Keratinocyte (primary cell): Measurements from ENCODE around the gene KPNA4.

Source experiments
- EZH2 ChIP-seq: IDR thresholded peaks from one replicate; pipeline ENCODE4 v1.6.1; 2012; ENCODE audit warnings: inconsistent platforms, mild to moderate bottlenecking, low read length, moderate library complexity
- TF ChIP-seq, protein P1 (sequence below), 3 experiments: IDR thresholded peaks in 1 of 3; conservative IDR thresholded peaks in 1 of 3; optimal IDR thresholded peaks in 1 of 3; 2 replicates in 2 of 3; 3 replicates in 1 of 3; pipeline versions ENCODE3 to v1.5.1; 2011; ENCODE audit warnings: low read length in 3 of 3, mild to moderate bottlenecking in 3 of 3, moderate library complexity in 2 of 3, control low read depth in 1 of 3, inconsistent platforms in 1 of 3; ENCODE audit not compliant: insufficient read depth in 2 of 3; ENCODE audit errors: extremely low read depth in 1 of 3

GRCh38 chr3:160544844-160545503, 20.4 kb downstream of the KPNA4 start:
- no peak for TF ChIP-seq EZH2
- TF ChIP-seq, protein P1, sequence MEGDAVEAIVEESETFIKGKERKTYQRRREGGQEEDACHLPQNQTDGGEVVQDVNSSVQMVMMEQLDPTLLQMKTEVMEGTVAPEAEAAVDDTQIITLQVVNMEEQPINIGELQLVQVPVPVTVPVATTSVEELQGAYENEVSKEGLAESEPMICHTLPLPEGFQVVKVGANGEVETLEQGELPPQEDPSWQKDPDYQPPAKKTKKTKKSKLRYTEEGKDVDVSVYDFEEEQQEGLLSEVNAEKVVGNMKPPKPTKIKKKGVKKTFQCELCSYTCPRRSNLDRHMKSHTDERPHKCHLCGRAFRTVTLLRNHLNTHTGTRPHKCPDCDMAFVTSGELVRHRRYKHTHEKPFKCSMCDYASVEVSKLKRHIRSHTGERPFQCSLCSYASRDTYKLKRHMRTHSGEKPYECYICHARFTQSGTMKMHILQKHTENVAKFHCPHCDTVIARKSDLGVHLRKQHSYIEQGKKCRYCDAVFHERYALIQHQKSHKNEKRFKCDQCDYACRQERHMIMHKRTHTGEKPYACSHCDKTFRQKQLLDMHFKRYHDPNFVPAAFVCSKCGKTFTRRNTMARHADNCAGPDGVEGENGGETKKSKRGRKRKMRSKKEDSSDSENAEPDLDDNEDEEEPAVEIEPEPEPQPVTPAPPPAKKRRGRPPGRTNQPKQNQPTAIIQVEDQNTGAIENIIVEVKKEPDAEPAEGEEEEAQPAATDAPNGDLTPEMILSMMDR (optimal IDR thresholded peaks at IDR 0.05 in 1 of 3, IDR thresholded peaks at IDR 0.05 in 1 of 3, conservative IDR thresholded peaks at IDR 0.05 in 1 of 3; ENCODE audit: extremely low read depth in 1 of 3, insufficient read depth in 2 of 3, low read length in 3 of 3), result no peak
